HK-2 (cell line): ENCODE data around the gene PACS1.

Source experiments
- DNase-seq: peaks from one replicate; pipeline ENCODE4 v3.0.0-alpha.2; 2018; ENCODE audit not compliant: unreplicated experiment

The PACS1 gene

GRCh38 chr11:66143264-66143566 lies 73.1 kb downstream of the PACS1 start:
- no peak for DNase-seq

GRCh38 chr11:66143996-66144678 lies 74.1 kb downstream of the PACS1 start:
- DNase-seq: no peak

GRCh38 chr11:66146074-66146473 lies 76.0 kb downstream of the PACS1 start:
- no peak for DNase-seq

- DNase-seq: no peak
These were observed 76.9 kb downstream of the PACS1 start for GRCh38 chr11:66146940-66147339.

GRCh38 chr11:66150140-66150539 lies 80.1 kb downstream of the PACS1 start:
- DNase-seq: no peak

- no peak for DNase-seq
These were observed 80.7 kb downstream of the PACS1 start for GRCh38 chr11:66150725-66151124.

- DNase-seq: no peak
These were observed 81.2 kb downstream of the PACS1 start for GRCh38 chr11:66151273-66151672.

- no peak for DNase-seq
These were observed 84.0 kb downstream of the PACS1 start for GRCh38 chr11:66154109-66154508.

- no peak for DNase-seq
These were observed 85.5 kb downstream of the PACS1 start for GRCh38 chr11:66155387-66156073.

- no peak for DNase-seq
These were observed 87.3 kb downstream of the PACS1 start for GRCh38 chr11:66157182-66157864.

GRCh38 chr11:66158156-66158555 lies 88.1 kb downstream of the PACS1 start:
- DNase-seq: no peak

- DNase-seq: no peak
These were observed 89.4 kb downstream of the PACS1 start for GRCh38 chr11:66159324-66159984.

GRCh38 chr11:66160709-66161108 lies 90.6 kb downstream of the PACS1 start:
- DNase-seq: no peak

GRCh38 chr11:66168289-66168688 lies 98.2 kb downstream of the PACS1 start:
- DNase-seq: no peak

GRCh38 chr11:66172146-66172545 lies 102.1 kb downstream of the PACS1 start:
- peak; percentile 66 for DNase-seq

GRCh38 chr11:66176650-66177049 lies 106.6 kb downstream of the PACS1 start:
- no peak for DNase-seq

GRCh38 chr11:66178183-66178582 lies 108.1 kb downstream of the PACS1 start:
- no peak for DNase-seq

- no peak for DNase-seq
These were observed 108.8 kb downstream of the PACS1 start for GRCh38 chr11:66178871-66179270.

- no peak for DNase-seq
These were observed 111.7 kb downstream of the PACS1 start for GRCh38 chr11:66181632-66182315.

- DNase-seq: no peak
These were observed 113.5 kb downstream of the PACS1 start for GRCh38 chr11:66183494-66184048.

- no peak for DNase-seq
These were observed 114.7 kb downstream of the PACS1 start for GRCh38 chr11:66184728-66185127.

GRCh38 chr11:66186470-66186869 lies 116.4 kb downstream of the PACS1 start:
- no peak for DNase-seq
